Limb (tissue), 2 donors: ENCODE measurements around the gene CYP2E1.
"Not testable (repeated sequence)": the region's sequence is repeated elsewhere in the genome, so short reads cannot be mapped to it uniquely, and the experiment has no call there.

ENCODE experiments used
- DNase-seq, 2 donors: peaks; one replicate each; pipeline ENCODE4 v3.0.0-alpha.2; 2016; ENCODE audit errors: extremely low spot score in 2 of 2

The CYP2E1 gene

GRCh38 chr10:133528296-133528844 is 1.2 kb downstream of the CYP2E1 start:
- no peak for DNase-seq

GRCh38 chr10:133528845-133529575 is 1.8 kb downstream of the CYP2E1 start:
- no peak for DNase-seq

- no peak for DNase-seq
These were observed 2.4 kb downstream of the CYP2E1 start for GRCh38 chr10:133529576-133529946.

GRCh38 chr10:133530506-133530905 is 3.3 kb downstream of the CYP2E1 start:
- DNase-seq, result no peak

- DNase-seq, result no peak
These were observed 5.7 kb downstream of the CYP2E1 start for GRCh38 chr10:133532871-133533270.

GRCh38 chr10:133534417-133534816 is 7.3 kb downstream of the CYP2E1 start:
- no peak for DNase-seq

- no peak for DNase-seq
These were observed 9.0 kb downstream of the CYP2E1 start for GRCh38 chr10:133536198-133536597.

- DNase-seq, result no peak
These were observed 10.7 kb downstream of the CYP2E1 start for GRCh38 chr10:133537546-133538545.

GRCh38 chr10:133541441-133541975 is 14.3 kb downstream of the CYP2E1 start:
- DNase-seq, result not testable (repeated sequence)

GRCh38 chr10:133544506-133544905 is 17.3 kb downstream of the CYP2E1 start:
- DNase-seq, result no peak

GRCh38 chr10:133554600-133554999 is 27.4 kb downstream of the CYP2E1 start:
- no peak for DNase-seq

GRCh38 chr10:133555521-133555920 is 28.4 kb downstream of the CYP2E1 start:
- no peak for DNase-seq

- DNase-seq, result no peak
These were observed 30.2 kb downstream of the CYP2E1 start for GRCh38 chr10:133557381-133557780.

- no peak for DNase-seq
These were observed 32.1 kb downstream of the CYP2E1 start for GRCh38 chr10:133559216-133559615.

GRCh38 chr10:133564816-133565215 is 37.7 kb downstream of the CYP2E1 start:
- DNase-seq, result no peak

GRCh38 chr10:133565441-133566294 is 38.5 kb downstream of the CYP2E1 start, which contains the start of gene SYCE1:
Gene SYCE1 (minus strand): TSS chr10:133565583. CDS start chr10:133565529, 54 bp downstream.
- no peak for DNase-seq

- DNase-seq, result no peak
These were observed 40.0 kb downstream of the CYP2E1 start for GRCh38 chr10:133567119-133567518.

GRCh38 chr10:133567609-133568286 is 40.6 kb downstream of the CYP2E1 start:
- no peak for DNase-seq

GRCh38 chr10:133568287-133568614 is 41.1 kb downstream of the CYP2E1 start:
- DNase-seq, result no peak

GRCh38 chr10:133568831-133569527 is 41.8 kb downstream of the CYP2E1 start:
- DNase-seq, result not testable (repeated sequence)
